Psoas muscle (tissue), 8 donors: ENCODE measurements around the gene CHST15. TPM values are rescaled to one million over a fixed set of nuclear protein-coding genes. Genes with fewer than 3 reads are reported as not detected.
A peak's percentile ranks its signal among the peaks of the same experiment; 100 is the strongest.

Experiments
- ATAC-seq, 4 donors: fragments of 200-7000 bp; cut with Tn5 transposase; one replicate each; pipeline ENCODE4 v1.9.1; 2020; ENCODE audit warnings: moderate library complexity in 3 of 4, mild to moderate bottlenecking in 2 of 4
- DNase-seq, 2 donors: peaks; one replicate each; pipeline ENCODE4 v3.0.0-alpha.2; 2020
- H3K27ac ChIP-seq: fragments of 200-600 bp; one replicate; pipeline ENCODE4 v1.8.0; 2022
- H3K27me3 ChIP-seq, 3 donors: fragments of 200-600 bp in 1 of 3; one replicate each; pipeline versions ENCODE4 v1.6.1 to v1.8.0; 2013 to 2022; ENCODE audit warnings: low read length in 2 of 3, mild to moderate bottlenecking in 2 of 3, moderate library complexity in 1 of 3; ENCODE audit not compliant: insufficient read depth in 3 of 3
- H3K36me3 ChIP-seq, 2 donors: fragments of 200-600 bp in 1 of 2; one replicate each; pipeline versions ENCODE4 v1.6.1 to v1.8.0; 2013 to 2022; ENCODE audit warnings: low read depth in 1 of 2, mild to moderate bottlenecking in 1 of 2, moderate library complexity in 1 of 2; ENCODE audit not compliant: insufficient read depth in 1 of 2
- H3K4me1 ChIP-seq: fragments of 200-600 bp; one replicate; pipeline ENCODE4 v1.8.0; 2022
- H3K4me3 ChIP-seq: fragments of 200-600 bp; one replicate; pipeline ENCODE4 v1.8.0; 2022; ENCODE audit warnings: mild to moderate bottlenecking
- H3K9me3 ChIP-seq: fragments of 200-600 bp; one replicate; pipeline ENCODE4 v1.8.0; 2022
- CTCF ChIP-seq: fragments of 200-600 bp; IDR thresholded peaks from one replicate; pipeline ENCODE4 v1.8.0; 2022; ENCODE audit warnings: antibody characterized with exemption
- WGBS, 3 donors: extraction: QIAGEN DNeasy Blood & Tissue Kit; methylation state at CpG; one replicate each; pipeline versions ENCODE4 v1.1.6 to v1.1.7; 2013; 5-methylcytosine and 5-hydroxymethylcytosine counted together
- intact Hi-C, 2 donors: fragments of 100-400 bp; cut with DNase I; formaldehyde crosslinking; loops; one replicate each; pipeline versions ENCODE4 v1.11.0 to v1.14.2; 2022
- polyA plus RNA-seq, 3 donors: library from polyadenylated mRNA; stranded (reverse); fragments of 200-250 nt; gene quantifications; one replicate each; pipeline ENCODE4 v1.2.3, GENCODE V29; 2013
- total RNA-seq, 4 donors: library from RNA; stranded (reverse); fragmentation: NEBNext Ultra II Directional in 2 of 4; extraction: Animal tissue kit (Norgen Biotek cat#: 25700) in 2 of 4; gene quantifications; one replicate each; pipeline versions ENCODE4 v1.2.1 to v1.2.4, GENCODE V29; 2021 to 2023
- donor health status: healthy with polysubstance abuse.
- donor health status: DM: no; HTN: no; CAD: no; lungs with moderate emphysema.
- donor health status: Bipolar disorder and iron deficiency.
- donor health status: healthy.
- donor health status: DM: yes; HTN: yes; CAD: no.
- donor health status: DM: no; HTN: no; CAD: no.
- donor health status: DM: no; HTN: no; CAD: no.
- donor health status: DM: yes; HTN: yes; CAD: no.

The CHST15 gene
- total and polyA plus RNA-seq, 7 donors = 3.6 to 39.2 (median 10.4) TPM

GRCh38 chr10:124122211-124122610 lies 28.8 kb upstream of the CHST15 start:
- intact Hi-C loops = no loop called here
- no peaks in the 10 kb centered on the region for H3K27me3 ChIP-seq
- no peak for TF ChIP-seq CTCF
- H3K9me3 ChIP-seq = no peaks in the 10 kb centered on the region
- DNase-seq (peak; percentile 49 to 92), ATAC-seq (peak; percentile 90 to 98 (median 96))
- H3K27ac ChIP-seq = peak overlapping the region; percentile 67
- peaks cover 5% of the 10 kb centered on the region for H3K4me1 ChIP-seq
- no peaks in the 10 kb centered on the region for H3K36me3 ChIP-seq
- H3K4me3 ChIP-seq = no peak overlapping the region
- 32 to 39% (median 37%) methylated on average over 13 of the region's 13 CpGs for WGBS, 3 donors

GRCh38 chr10:124120410-124121061 lies 27.1 kb upstream of the CHST15 start:
- Histone ChIP-seq H3K4me3 (no peak overlapping the region), H3K4me1 (peaks cover 5% of the 10 kb centered on the region), H3K9me3 (no peaks in the 10 kb centered on the region), H3K27ac (no peak overlapping the region), H3K36me3 (no peaks in the 10 kb centered on the region), H3K27me3 (no peaks in the 10 kb centered on the region)
- intact Hi-C loops = no loop called here
- WGBS, 3 donors = 84 to 95% (median 91%) methylated on average over 4 of the region's 4 CpGs
- TF ChIP-seq CTCF = no peak
- no peak for DNase-seq
- no peak for ATAC-seq

GRCh38 chr10:124119946-124120345 lies 26.5 kb upstream of the CHST15 start:
- peak; percentile 49 to 68 for DNase-seq
- no peak for TF ChIP-seq CTCF
- 69 to 80% (median 72%) methylated on average over 11 of the region's 11 CpGs for WGBS, 3 donors

GRCh38 chr10:124119216-124119615 lies 25.8 kb upstream of the CHST15 start:
- WGBS, 3 donors = 53 to 88% (median 79%) methylated on average over 4 of the region's 4 CpGs
- Histone ChIP-seq H3K27ac (peak overlapping the region; percentile 33), H3K4me1 (peaks cover 5% of the 10 kb centered on the region), H3K9me3 (no peaks in the 10 kb centered on the region), H3K27me3 (no peaks in the 10 kb centered on the region), H3K36me3 (no peaks in the 10 kb centered on the region), H3K4me3 (no peak overlapping the region)
- intact Hi-C loops = no loop called here
- ATAC-seq = no peak
- no peak for DNase-seq
- no peak for TF ChIP-seq CTCF

More at GRCh38 chr10:124119946-124120345, 26.5 kb upstream of the CHST15 start:
- ATAC-seq = no peak
- intact Hi-C loops = no loop called here
- no peaks in the 10 kb centered on the region for H3K27me3 ChIP-seq
- no peaks in the 10 kb centered on the region for H3K36me3 ChIP-seq
- peaks cover 5% of the 10 kb centered on the region for H3K4me1 ChIP-seq
- H3K9me3 ChIP-seq = no peaks in the 10 kb centered on the region
- no peak overlapping the region for H3K27ac ChIP-seq
- no peak overlapping the region for H3K4me3 ChIP-seq

GRCh38 chr10:124117833-124118232 lies 24.4 kb upstream of the CHST15 start:
- 88 to 91% (median 89%) methylated on average over 6 of the region's 6 CpGs for WGBS, 3 donors
- Histone ChIP-seq H3K4me1 (peaks cover 5% of the 10 kb centered on the region), H3K9me3 (no peaks in the 10 kb centered on the region), H3K27ac (no peak overlapping the region), H3K4me3 (no peak overlapping the region), H3K27me3 (no peaks in the 10 kb centered on the region), H3K36me3 (no peaks in the 10 kb centered on the region)
- ATAC-seq = no peak
- TF ChIP-seq CTCF = no peak
- DNase-seq = no peak
- intact Hi-C loops = no loop called here
